ENCODE data around the gene UBE2F.

The UBE2F gene

GRCh38 chr2:238022594-238023157 lies 55.9 kb downstream of the UBE2F start:
- H3K9me3 ChIP-seq (replicated peaks in 1 of 11): no peaks in the 10 kb centered on the region
- H3K27ac ChIP-seq: no peak overlapping the region
- H3K36me3 ChIP-seq: peaks cover 0 to 91% (median 44%) of the 10 kb centered on the region in 11 experiments; a peak in 19 of 22 replicates
- no peak overlapping the region for H3K4me2 ChIP-seq
- H3K27me3 ChIP-seq: no peaks in the 10 kb centered on the region
- no peak overlapping the region for H3K9ac ChIP-seq
- peaks cover 0 to 75% (median 20%) of the 10 kb centered on the region in 11 experiments; a peak in 13 of 22 replicates for H4K20me1 ChIP-seq
- no peak for TF ChIP-seq Cebpa-rat (IDR thresholded peaks at IDR 0.05)
- H3K4me1 ChIP-seq: peaks cover 30 to 40% (median 35%) of the 10 kb centered on the region in 10 experiments
- H3K4me3 ChIP-seq: no peak overlapping the region

GRCh38 chr2:238023608-238024007 lies 56.8 kb downstream of the UBE2F start:
- Histone ChIP-seq H3K4me3 (no peak overlapping the region), H3K4me1 (peaks cover 24 to 36% (median 30%) of the 10 kb centered on the region in 10 experiments), H3K9me3 (replicated peaks in 1 of 11) (no peaks in the 10 kb centered on the region), H3K36me3 (peaks cover 0 to 93% (median 45%) of the 10 kb centered on the region in 11 experiments; a peak in 17 of 22 replicates), H4K20me1 (peaks cover 0 to 76% (median 20%) of the 10 kb centered on the region in 11 experiments; a peak in 13 of 22 replicates), H3K27ac (no peak overlapping the region), H3K4me2 (no peak overlapping the region), H3K9ac (no peak overlapping the region), H3K27me3 (no peaks in the 10 kb centered on the region)
- TF ChIP-seq Cebpa-rat (IDR thresholded peaks at IDR 0.05): no peak

GRCh38 chr2:238024986-238025385 lies 58.2 kb downstream of the UBE2F start:
- H3K4me3 ChIP-seq: no peak overlapping the region
- no peak overlapping the region for H3K9ac ChIP-seq
- H3K4me1 ChIP-seq: peaks cover 10 to 22% (median 17%) of the 10 kb centered on the region in 10 experiments
- H4K20me1 ChIP-seq: peaks cover 0 to 68% (median 16%) of the 10 kb centered on the region in 11 experiments; a peak in 13 of 22 replicates
- no peak overlapping the region for H3K4me2 ChIP-seq
- no peaks in the 10 kb centered on the region for H3K27me3 ChIP-seq
- no peaks in the 10 kb centered on the region for H3K9me3 ChIP-seq (replicated peaks in 1 of 11)
- peaks cover 3 to 96% (median 55%) of the 10 kb centered on the region in 11 experiments; a peak in 21 of 22 replicates for H3K36me3 ChIP-seq
- no peak for TF ChIP-seq Cebpa-rat (IDR thresholded peaks at IDR 0.05)
- no peak overlapping the region for H3K27ac ChIP-seq

GRCh38 chr2:238025741-238026360 lies 59.0 kb downstream of the UBE2F start:
- Histone ChIP-seq H3K27me3 (no peaks in the 10 kb centered on the region), H3K4me3 (no peak overlapping the region), H3K4me2 (no peak overlapping the region), H3K36me3 (peaks cover 12 to 96% (median 57%) of the 10 kb centered on the region in 11 experiments), H3K27ac (no peak overlapping the region), H3K9ac (no peak overlapping the region), H3K4me1 (peaks cover 8 to 19% (median 10%) of the 10 kb centered on the region in 10 experiments; a peak in 18 of 20 replicates), H3K9me3 (replicated peaks in 1 of 11) (no peaks in the 10 kb centered on the region), H4K20me1 (peaks cover 0 to 60% (median 15%) of the 10 kb centered on the region in 11 experiments; a peak in 12 of 22 replicates)
- no peak for TF ChIP-seq Cebpa-rat (IDR thresholded peaks at IDR 0.05)

- H4K20me1 ChIP-seq: peaks cover 0 to 59% (median 15%) of the 10 kb centered on the region in 11 experiments; a peak in 12 of 22 replicates
- H3K27ac ChIP-seq: no peak overlapping the region
- H3K4me2 ChIP-seq: peak overlapping the region in 10 of 11 experiments; percentile 11 to 58 (median 27); a peak in 11 of 22 replicates
- peaks cover 18 to 96% (median 64%) of the 10 kb centered on the region in 11 experiments for H3K36me3 ChIP-seq
- peaks cover 7 to 19% (median 10%) of the 10 kb centered on the region in 10 experiments; a peak in 18 of 20 replicates for H3K4me1 ChIP-seq
- H3K27me3 ChIP-seq: no peaks in the 10 kb centered on the region
- H3K9me3 ChIP-seq (replicated peaks in 1 of 11): no peaks in the 10 kb centered on the region
- TF ChIP-seq Cebpa-rat (IDR thresholded peaks at IDR 0.05): no peak
- no peak overlapping the region for H3K4me3 ChIP-seq
- H3K9ac ChIP-seq: no peak overlapping the region
These were observed 60.2 kb downstream of the UBE2F start for GRCh38 chr2:238027058-238027457.

GRCh38 chr2:238027591-238028415 lies 61.0 kb downstream of the UBE2F start:
- H3K9ac ChIP-seq: no peak overlapping the region
- no peak for TF ChIP-seq Cebpa-rat (IDR thresholded peaks at IDR 0.05)
- peak overlapping the region in 10 of 11 experiments; percentile 11 to 58 (median 27); a peak in 12 of 22 replicates for H3K4me2 ChIP-seq
- no peaks in the 10 kb centered on the region for H3K9me3 ChIP-seq (replicated peaks in 1 of 11)
- peaks cover 7 to 19% (median 10%) of the 10 kb centered on the region in 10 experiments; a peak in 18 of 20 replicates for H3K4me1 ChIP-seq
- no peak overlapping the region for H3K4me3 ChIP-seq
- peaks cover 0 to 55% (median 15%) of the 10 kb centered on the region in 11 experiments; a peak in 12 of 22 replicates for H4K20me1 ChIP-seq
- no peak overlapping the region for H3K27ac ChIP-seq
- H3K27me3 ChIP-seq: no peaks in the 10 kb centered on the region
- peaks cover 18 to 96% (median 71%) of the 10 kb centered on the region in 11 experiments for H3K36me3 ChIP-seq

- no peak overlapping the region for H3K4me2 ChIP-seq
- no peak for TF ChIP-seq Cebpa-rat (IDR thresholded peaks at IDR 0.05)
- no peaks in the 10 kb centered on the region for H3K27me3 ChIP-seq
- no peak overlapping the region for H3K4me3 ChIP-seq
- H3K9me3 ChIP-seq (replicated peaks in 1 of 11): no peaks in the 10 kb centered on the region
- no peak overlapping the region for H3K27ac ChIP-seq
- H3K4me1 ChIP-seq: peaks cover 7 to 19% (median 10%) of the 10 kb centered on the region in 10 experiments; a peak in 18 of 20 replicates
- no peak overlapping the region for H3K9ac ChIP-seq
- peaks cover 25 to 100% (median 89%) of the 10 kb centered on the region in 11 experiments for H3K36me3 ChIP-seq
- H4K20me1 ChIP-seq: peaks cover 0 to 51% (median 13%) of the 10 kb centered on the region in 11 experiments; a peak in 9 of 22 replicates
These were observed 63.0 kb downstream of the UBE2F start for GRCh38 chr2:238029853-238030252.

- Histone ChIP-seq H3K4me3 (no peak overlapping the region), H3K36me3 (peaks cover 32 to 100% (median 90%) of the 10 kb centered on the region in 11 experiments), H3K27ac (no peak overlapping the region), H4K20me1 (peaks cover 0 to 43% (median 6%) of the 10 kb centered on the region in 11 experiments; a peak in 8 of 22 replicates), H3K4me2 (no peak overlapping the region), H3K9ac (no peak overlapping the region), H3K27me3 (no peaks in the 10 kb centered on the region), H3K4me1 (peaks cover 7 to 19% (median 10%) of the 10 kb centered on the region in 10 experiments; a peak in 18 of 20 replicates), H3K9me3 (replicated peaks in 1 of 11) (no peaks in the 10 kb centered on the region)
- TF ChIP-seq Cebpa-rat (IDR thresholded peaks at IDR 0.05): no peak
These were observed 63.8 kb downstream of the UBE2F start for GRCh38 chr2:238030422-238031155.
